GM12873 (cell line): ENCODE data around the gene ABCA4.

Source experiments
- TF ChIP-seq, protein P1 (sequence below): IDR thresholded peaks from 2 replicates; pipeline ENCODE4 v1.5.1; 2012; ENCODE audit warnings: low read depth, mild to moderate bottlenecking, moderate library complexity, low read length, control low read depth; ENCODE audit not compliant: insufficient read depth; ENCODE audit errors: missing control alignments

The ABCA4 gene

DNA sequence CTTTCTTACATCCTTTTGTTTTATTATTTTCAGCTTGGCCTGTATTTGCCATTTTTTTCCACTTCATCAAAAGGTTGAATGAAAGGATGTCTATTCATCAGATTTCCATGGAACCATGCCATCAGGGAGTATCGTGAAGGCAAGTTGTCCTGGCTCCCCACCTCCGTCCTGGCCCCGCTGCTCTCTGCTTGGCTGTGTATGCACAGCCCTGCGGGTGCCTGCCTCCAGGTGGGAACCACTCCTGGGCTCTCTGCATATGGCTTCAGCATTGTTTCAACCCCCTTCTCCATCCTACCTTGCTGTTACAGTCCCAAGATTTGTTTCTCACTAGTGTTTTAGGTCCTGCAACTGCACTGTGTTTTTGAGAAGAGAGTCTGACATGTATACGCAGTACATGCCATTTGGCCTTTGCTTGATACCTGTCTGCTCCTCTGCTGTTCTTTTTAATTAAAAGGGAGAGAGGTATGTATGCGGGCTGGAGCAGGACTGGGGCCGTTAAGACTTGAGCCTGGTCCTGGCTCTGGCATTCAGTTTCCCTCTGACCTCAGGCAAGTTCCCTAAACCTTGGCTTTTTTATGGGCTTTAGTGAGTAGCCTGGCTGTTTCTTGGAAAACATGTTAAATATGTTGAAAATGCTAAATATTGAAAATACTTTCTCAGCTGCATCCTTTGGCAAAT is 141.8 kb downstream of the ABCA4 start:
- TF ChIP-seq, protein P1, sequence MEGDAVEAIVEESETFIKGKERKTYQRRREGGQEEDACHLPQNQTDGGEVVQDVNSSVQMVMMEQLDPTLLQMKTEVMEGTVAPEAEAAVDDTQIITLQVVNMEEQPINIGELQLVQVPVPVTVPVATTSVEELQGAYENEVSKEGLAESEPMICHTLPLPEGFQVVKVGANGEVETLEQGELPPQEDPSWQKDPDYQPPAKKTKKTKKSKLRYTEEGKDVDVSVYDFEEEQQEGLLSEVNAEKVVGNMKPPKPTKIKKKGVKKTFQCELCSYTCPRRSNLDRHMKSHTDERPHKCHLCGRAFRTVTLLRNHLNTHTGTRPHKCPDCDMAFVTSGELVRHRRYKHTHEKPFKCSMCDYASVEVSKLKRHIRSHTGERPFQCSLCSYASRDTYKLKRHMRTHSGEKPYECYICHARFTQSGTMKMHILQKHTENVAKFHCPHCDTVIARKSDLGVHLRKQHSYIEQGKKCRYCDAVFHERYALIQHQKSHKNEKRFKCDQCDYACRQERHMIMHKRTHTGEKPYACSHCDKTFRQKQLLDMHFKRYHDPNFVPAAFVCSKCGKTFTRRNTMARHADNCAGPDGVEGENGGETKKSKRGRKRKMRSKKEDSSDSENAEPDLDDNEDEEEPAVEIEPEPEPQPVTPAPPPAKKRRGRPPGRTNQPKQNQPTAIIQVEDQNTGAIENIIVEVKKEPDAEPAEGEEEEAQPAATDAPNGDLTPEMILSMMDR: no peak

DNA sequence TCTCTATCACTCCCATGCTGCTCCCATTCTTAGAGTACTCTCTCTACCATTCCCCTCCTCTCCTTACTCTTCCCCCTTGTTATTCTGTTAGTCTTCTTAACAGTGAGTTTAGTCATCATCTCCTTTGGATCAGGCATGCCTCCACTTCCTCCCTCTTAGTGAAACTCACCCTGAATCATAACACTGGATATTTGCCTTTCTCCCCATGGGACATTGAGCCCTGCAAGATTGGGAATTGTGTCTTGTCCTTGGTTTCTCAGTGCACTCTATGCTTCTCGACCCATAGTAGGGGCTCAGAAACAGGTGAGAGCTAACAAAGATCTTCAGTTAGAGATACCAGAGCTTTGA is 143.4 kb downstream of the ABCA4 start:
- TF ChIP-seq, protein P1: no peak

DNA sequence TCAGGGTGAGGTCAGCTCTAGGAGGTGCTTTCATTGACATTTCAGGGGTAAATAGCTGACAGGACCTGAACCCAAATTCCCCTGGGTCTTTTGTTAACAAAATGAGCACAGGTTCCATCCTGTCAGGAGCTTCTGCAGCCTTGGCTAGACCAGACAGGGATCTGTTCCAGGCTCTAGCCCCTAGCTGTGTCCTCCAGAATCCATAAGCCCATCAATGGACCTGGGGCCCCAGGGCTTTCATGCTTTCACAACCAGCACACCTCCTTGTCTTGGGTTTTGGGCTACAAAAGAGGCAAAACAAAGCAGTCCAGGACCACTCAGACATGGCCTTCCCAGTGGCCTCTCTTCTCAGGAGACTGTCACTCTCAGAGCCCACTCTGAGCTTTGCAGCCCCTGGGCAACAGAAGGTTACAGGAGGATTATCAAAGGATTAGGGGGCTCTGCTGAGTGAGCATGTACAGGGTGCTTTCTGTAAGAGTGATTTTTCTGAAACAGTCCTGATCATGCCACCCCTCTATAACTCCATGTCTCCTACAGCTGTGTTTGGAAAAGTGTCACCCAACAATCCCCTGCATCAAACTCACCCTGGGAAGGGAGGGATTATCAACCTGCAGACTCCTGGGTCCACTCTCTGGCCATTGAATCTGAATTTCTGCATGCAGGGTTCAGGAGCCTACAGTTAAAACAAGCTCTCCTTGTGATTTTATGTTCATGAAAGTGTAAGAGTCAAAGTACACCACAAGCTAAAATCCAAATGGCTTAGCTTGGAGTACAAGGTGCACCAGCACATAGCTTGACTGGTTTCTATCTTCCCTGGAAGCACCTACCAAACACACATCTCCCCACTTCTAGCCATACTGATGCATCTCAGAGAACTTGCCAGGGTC is 144.0 kb downstream of the ABCA4 start:
- TF ChIP-seq, protein P1: no peak

DNA sequence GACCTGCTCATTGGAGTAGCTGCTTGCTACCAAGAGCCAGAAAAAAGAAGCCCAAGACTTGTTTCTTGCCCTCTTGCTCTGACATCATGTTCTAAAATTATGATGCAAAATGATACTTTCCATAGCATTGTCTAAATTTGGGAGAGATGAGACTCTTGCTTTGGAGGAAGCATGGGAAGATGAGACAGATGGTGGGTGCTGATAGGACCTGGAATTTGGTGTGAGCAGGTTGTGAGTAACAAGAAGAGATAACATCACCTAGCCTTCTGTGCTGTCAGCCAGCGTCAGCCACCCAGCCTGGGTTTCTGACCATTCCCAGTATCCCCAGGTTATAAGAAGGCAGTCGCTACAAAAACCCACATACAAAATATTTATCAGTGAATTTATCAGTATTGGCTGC is 144.7 kb downstream of the ABCA4 start:
- TF ChIP-seq, protein P1: no peak

DNA sequence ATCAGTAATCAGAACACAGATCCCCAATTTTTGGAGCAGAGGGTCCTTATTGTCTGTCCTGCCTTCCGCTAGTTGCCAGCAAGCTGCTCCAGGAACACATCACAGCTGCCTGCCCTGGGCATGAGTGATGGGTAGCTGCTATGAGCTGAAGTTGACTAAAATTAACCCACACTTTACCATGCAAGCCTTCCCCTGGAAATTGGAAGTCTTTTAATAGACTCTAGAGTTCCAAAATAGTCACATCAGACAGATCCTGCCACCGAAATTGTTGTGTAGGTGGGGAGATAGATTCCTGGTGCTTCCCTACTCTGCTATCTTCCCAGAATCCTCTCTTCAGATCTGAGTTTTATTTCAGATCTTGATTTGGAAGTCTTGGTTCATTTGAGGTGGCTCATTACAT is 148.6 kb downstream of the ABCA4 start:
- TF ChIP-seq, protein P1: no peak

DNA sequence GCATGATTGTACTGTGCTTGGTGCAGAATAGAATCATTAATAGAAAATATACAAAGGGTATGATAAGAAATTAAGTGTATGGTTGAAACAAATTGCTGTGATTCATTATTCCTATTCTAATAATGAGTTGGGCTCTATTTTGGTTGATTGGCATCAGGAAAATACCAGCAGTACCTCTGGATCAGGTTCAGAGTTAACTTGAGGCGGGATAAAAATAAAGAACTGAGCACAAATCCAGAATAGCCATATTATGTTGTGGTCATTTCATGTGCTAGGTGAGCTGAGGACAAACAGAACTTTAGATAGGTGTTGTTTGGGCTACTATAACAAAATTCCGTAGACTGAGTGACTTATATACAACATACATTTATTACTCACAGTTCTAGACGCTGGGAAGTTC is 151.1 kb downstream of the ABCA4 start:
- TF ChIP-seq, protein P1: no peak

DNA sequence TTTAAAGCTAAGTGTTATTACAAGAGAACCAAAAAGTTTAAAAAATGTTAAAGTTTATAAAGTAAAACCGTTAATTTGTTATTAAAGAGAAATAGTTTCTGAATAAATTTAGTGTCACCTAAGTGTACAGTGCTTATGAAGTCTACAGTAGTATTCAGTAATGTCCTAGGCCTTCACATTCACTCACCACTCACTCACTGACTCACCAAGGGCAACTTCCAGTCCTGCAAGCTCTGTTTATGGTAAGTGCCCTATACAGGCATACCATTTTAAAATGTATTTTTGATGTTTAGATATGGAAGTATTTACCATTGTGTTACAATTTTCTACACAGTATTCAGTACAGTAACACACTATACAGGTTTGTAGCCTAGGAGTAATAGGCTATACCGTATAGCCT is 151.6 kb downstream of the ABCA4 start:
- TF ChIP-seq, protein P1: no peak
